H9 (cell line): ENCODE data around the gene ANKHD1. TPM values are rescaled to one million over a fixed set of nuclear protein-coding genes. Genes with fewer than 3 reads are reported as not detected.

Experiments
- DNase-seq: peaks from one replicate; pipeline ENCODE4 v3.0.0-alpha.2; 2017
- H2AFZ ChIP-seq: one replicate; pipeline ENCODE4 v1.6.1; 2013; ENCODE audit warnings: mild to moderate bottlenecking, low read length, control low read depth, moderate library complexity
- H2AK5ac ChIP-seq: 2 replicates; pipeline ENCODE4 v1.6.1; 2013; ENCODE audit warnings: low read length, control low read depth, mixed read lengths; ENCODE audit not compliant: insufficient read length
- H2BK120ac ChIP-seq: one replicate; pipeline ENCODE4 v1.6.1; 2013; ENCODE audit warnings: low read depth, mild to moderate bottlenecking, low read length, control low read depth, inconsistent platforms; ENCODE audit not compliant: poor library complexity, severe bottlenecking
- H2BK12ac ChIP-seq: 2 replicates; pipeline ENCODE4 v1.6.1; 2013; ENCODE audit warnings: low read length, control low read depth, mixed read lengths, low read depth; ENCODE audit not compliant: insufficient read length
- H2BK15ac ChIP-seq: 2 replicates; pipeline ENCODE4 v1.6.1; 2013; ENCODE audit warnings: low read depth, low read length, control low read depth
- H2BK20ac ChIP-seq: one replicate; pipeline ENCODE4 v1.6.1; 2013; ENCODE audit warnings: low read depth, mild to moderate bottlenecking, low read length, control low read depth, inconsistent platforms; ENCODE audit not compliant: poor library complexity, severe bottlenecking
- H2BK5ac ChIP-seq: 2 replicates; pipeline ENCODE4 v1.6.1; 2013; ENCODE audit warnings: low read length, control low read depth, mixed read lengths; ENCODE audit not compliant: insufficient read length
- H3K14ac ChIP-seq: 2 replicates; pipeline ENCODE4 v1.6.1; 2013; ENCODE audit warnings: low read length, control low read depth; ENCODE audit not compliant: insufficient read depth
- H3K18ac ChIP-seq: 2 replicates; pipeline ENCODE4 v1.6.1; 2013; ENCODE audit warnings: low read depth, mild to moderate bottlenecking, mixed read lengths, low read length, control low read depth; ENCODE audit not compliant: insufficient read length
- H3K23ac ChIP-seq: 2 replicates; pipeline ENCODE4 v1.6.1; 2013; ENCODE audit warnings: low read length, control low read depth, mixed read lengths, low read depth; ENCODE audit not compliant: insufficient read length
- H3K23me2 ChIP-seq: 2 replicates; pipeline ENCODE4 v1.6.1; 2013; ENCODE audit warnings: low read depth, mild to moderate bottlenecking, mixed read lengths, low read length, control low read depth; ENCODE audit not compliant: insufficient read length, poor library complexity, severe bottlenecking
- H3K27ac ChIP-seq: 2 replicates; pipeline ENCODE4 v1.5.1; 2013; ENCODE audit warnings: low read length, control low read depth, mixed read lengths, low read depth; ENCODE audit not compliant: insufficient read length
- H3K27me3 ChIP-seq: 2 replicates; pipeline ENCODE4 v1.6.1; 2013; ENCODE audit warnings: low read length, control low read depth, inconsistent platforms; ENCODE audit not compliant: insufficient read depth
- H3K4ac ChIP-seq: 2 replicates; pipeline ENCODE4 v1.6.1; 2013; ENCODE audit warnings: low read depth, mild to moderate bottlenecking, control low read depth, inconsistent platforms, low read length, moderate library complexity
- H3K4me1 ChIP-seq: 2 replicates; pipeline ENCODE4 v1.6.1; 2013; ENCODE audit warnings: low read length, control low read depth, inconsistent platforms; ENCODE audit not compliant: insufficient read depth
- H3K4me2 ChIP-seq: 2 replicates; pipeline ENCODE4 v1.6.1; 2013; ENCODE audit warnings: low read length, control low read depth, mixed read lengths; ENCODE audit not compliant: insufficient read length, insufficient read depth
- H3K56ac ChIP-seq: 2 replicates; pipeline ENCODE4 v1.6.1; 2013; ENCODE audit warnings: low read depth, mild to moderate bottlenecking, mixed read lengths, low read length, control low read depth; ENCODE audit not compliant: insufficient read length
- H3K79me1 ChIP-seq: 2 replicates; pipeline ENCODE4 v1.6.1; 2013; ENCODE audit warnings: low read depth, mild to moderate bottlenecking, moderate library complexity, low read length, control low read depth, inconsistent platforms; ENCODE audit not compliant: insufficient read depth, poor library complexity, severe bottlenecking
- H3K79me2 ChIP-seq: 2 replicates; pipeline ENCODE4 v1.6.1; 2013; ENCODE audit warnings: low read length, control low read depth, inconsistent platforms; ENCODE audit not compliant: insufficient read depth
- H3K9ac ChIP-seq: 2 replicates; pipeline ENCODE4 v1.6.1; 2013; ENCODE audit warnings: low read length, control low read depth, mixed read lengths; ENCODE audit not compliant: insufficient read length; ENCODE audit errors: extremely low read depth
- H3K9me3 ChIP-seq: one replicate; pipeline ENCODE4 v1.6.1; 2013; ENCODE audit warnings: low read depth, low read length, inconsistent platforms; ENCODE audit not compliant: control insufficient read depth
- H3T11ph ChIP-seq: one replicate; pipeline ENCODE4 v1.6.1; 2013; ENCODE audit warnings: mild to moderate bottlenecking, low read length, control low read depth, inconsistent platforms
- H4K20me1 ChIP-seq: one replicate; pipeline ENCODE4 v1.6.1; 2013; ENCODE audit not compliant: control insufficient read depth, insufficient read length, insufficient read depth
- H4K5ac ChIP-seq: 2 replicates; pipeline ENCODE4 v1.6.1; 2013; ENCODE audit warnings: low read depth, mild to moderate bottlenecking, mixed read lengths, low read length, control low read depth; ENCODE audit not compliant: insufficient read length
- H4K8ac ChIP-seq: replicated peaks from 2 replicates; pipeline ENCODE4 v1.6.1; 2013; ENCODE audit warnings: low read length, control low read depth, mixed read lengths, low read depth; ENCODE audit not compliant: insufficient read length
- H4K91ac ChIP-seq: 2 replicates; pipeline ENCODE4 v1.6.1; 2013; ENCODE audit warnings: low read depth, mild to moderate bottlenecking, moderate library complexity, mixed read lengths, low read length, control low read depth; ENCODE audit not compliant: insufficient read length
- H3K27ac Mint-ChIP-seq, 3 experiments: 2 replicates in 2 of 3; 3 replicates in 1 of 3; pipeline ENCODE4 v1.8.0; 2020 to 2021; ENCODE audit warnings: mixed read lengths in 3 of 3, mild to moderate bottlenecking in 1 of 3, moderate library complexity in 1 of 3
- H3K27me3 Mint-ChIP-seq: 2 replicates; pipeline ENCODE4 v1.8.0; 2021; ENCODE audit warnings: low read depth, mild to moderate bottlenecking, moderate library complexity, mixed read lengths
- H3K36me3 Mint-ChIP-seq, 3 experiments: 2 replicates in 2 of 3; 3 replicates in 1 of 3; pipeline ENCODE4 v1.8.0; 2020 to 2021; ENCODE audit warnings: low read depth in 3 of 3, mixed read lengths in 3 of 3; ENCODE audit not compliant: insufficient read depth in 1 of 3
- H3K4me1 Mint-ChIP-seq, 2 experiments: 2 replicates each; pipeline ENCODE4 v1.8.0; 2020; ENCODE audit warnings: mixed read lengths in 2 of 2
- H3K4me3 Mint-ChIP-seq, 2 experiments: 2 replicates in 1 of 2; 3 replicates in 1 of 2; pipeline ENCODE4 v1.8.0; 2020 to 2021; ENCODE audit warnings: mild to moderate bottlenecking in 2 of 2, mixed read lengths in 2 of 2, moderate library complexity in 1 of 2
- H3K9me3 Mint-ChIP-seq, 2 experiments: 2 replicates in 1 of 2; 3 replicates in 1 of 2; pipeline ENCODE4 v1.8.0; 2020; ENCODE audit warnings: mild to moderate bottlenecking in 2 of 2, mixed read lengths in 2 of 2, moderate library complexity in 1 of 2
- WGBS: extraction: QIAGEN DNeasy Blood & Tissue Kit; methylation state at CpG from one replicate; pipeline ENCODE4 v1.1.7; 2013; ENCODE audit warnings: missing lambda C conversion rate, low lambda C conversion rate, mixed read lengths; ENCODE audit not compliant: insufficient read length; ENCODE audit errors: extremely low coverage; 5-methylcytosine and 5-hydroxymethylcytosine counted together
- total RNA-seq: library from RNA; stranded (reverse); gene quantifications from 2 replicates; pipeline ENCODE4 v1.2.1, GENCODE V29; 2021
- TF ChIP-seq, protein P1 (sequence below): fragments of 200-600 bp; sonication (generic); conservative IDR thresholded peaks from 3 replicates; pipeline ENCODE4 v1.8.0; 2021; ENCODE audit warnings: antibody characterized with exemption, mild to moderate bottlenecking

ANKHD1 gene
- total RNA-seq, 1 experiment from 2014 or later: 105 TPM

DNA sequence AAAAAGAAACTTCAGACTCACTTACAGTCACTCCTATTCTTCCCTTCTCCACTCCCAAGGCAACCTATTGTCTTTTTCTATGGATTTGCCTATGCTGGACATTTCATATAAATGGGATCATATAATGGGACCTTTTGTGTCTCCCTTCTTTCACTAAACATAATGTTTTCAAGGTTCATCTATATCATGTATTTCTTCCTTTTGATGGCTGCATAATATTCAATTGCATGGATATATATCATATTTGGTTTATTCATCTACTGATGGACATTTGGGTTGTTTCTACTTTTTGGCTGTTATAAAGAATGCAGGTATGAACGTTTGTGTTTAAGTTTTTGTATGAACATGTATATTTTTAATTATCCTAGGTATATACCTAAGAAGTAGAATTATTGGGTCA, 30.6 kb downstream of the ANKHD1 start:
- H2AK5ac ChIP-seq: no peak overlapping the region
- H3K79me1 ChIP-seq: no peaks in the 10 kb centered on the region
- H2BK120ac ChIP-seq: no peak overlapping the region
- H4K8ac ChIP-seq: no peak overlapping the region
- H4K91ac ChIP-seq: no peak overlapping the region
- H3T11ph ChIP-seq: no peak overlapping the region
- DNase-seq: no peak
- H3K9me3 ChIP-seq: no peaks in the 10 kb centered on the region
- H2BK12ac ChIP-seq: no peak overlapping the region
- H3K23me2 ChIP-seq: no peaks in the 10 kb centered on the region
- H3K27ac ChIP-seq: no peak overlapping the region
- no peaks in the 10 kb centered on the region for H3K4me1 ChIP-seq
- no peak overlapping the region for H2BK15ac ChIP-seq
- no peak overlapping the region for H3K27ac Mint-ChIP-seq
- H3K23ac ChIP-seq: no peak overlapping the region
- H2BK20ac ChIP-seq: no peak overlapping the region
- H3K18ac ChIP-seq: no peak overlapping the region
- H3K36me3 Mint-ChIP-seq: peaks cover 11 to 23% (median 17%) of the 10 kb centered on the region in 3 experiments; a peak in 6 of 7 replicates
- H2AFZ ChIP-seq: no peak overlapping the region
- no peak overlapping the region for H3K4me2 ChIP-seq
- no peaks in the 10 kb centered on the region for H3K27me3 ChIP-seq
- H3K27me3 Mint-ChIP-seq: no peaks in the 10 kb centered on the region
- H3K9me3 Mint-ChIP-seq: peaks cover 3 to 5% of the 10 kb centered on the region in 2 experiments; a peak in 3 of 5 replicates
- TF ChIP-seq, protein P1, sequence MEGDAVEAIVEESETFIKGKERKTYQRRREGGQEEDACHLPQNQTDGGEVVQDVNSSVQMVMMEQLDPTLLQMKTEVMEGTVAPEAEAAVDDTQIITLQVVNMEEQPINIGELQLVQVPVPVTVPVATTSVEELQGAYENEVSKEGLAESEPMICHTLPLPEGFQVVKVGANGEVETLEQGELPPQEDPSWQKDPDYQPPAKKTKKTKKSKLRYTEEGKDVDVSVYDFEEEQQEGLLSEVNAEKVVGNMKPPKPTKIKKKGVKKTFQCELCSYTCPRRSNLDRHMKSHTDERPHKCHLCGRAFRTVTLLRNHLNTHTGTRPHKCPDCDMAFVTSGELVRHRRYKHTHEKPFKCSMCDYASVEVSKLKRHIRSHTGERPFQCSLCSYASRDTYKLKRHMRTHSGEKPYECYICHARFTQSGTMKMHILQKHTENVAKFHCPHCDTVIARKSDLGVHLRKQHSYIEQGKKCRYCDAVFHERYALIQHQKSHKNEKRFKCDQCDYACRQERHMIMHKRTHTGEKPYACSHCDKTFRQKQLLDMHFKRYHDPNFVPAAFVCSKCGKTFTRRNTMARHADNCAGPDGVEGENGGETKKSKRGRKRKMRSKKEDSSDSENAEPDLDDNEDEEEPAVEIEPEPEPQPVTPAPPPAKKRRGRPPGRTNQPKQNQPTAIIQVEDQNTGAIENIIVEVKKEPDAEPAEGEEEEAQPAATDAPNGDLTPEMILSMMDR: no peak
- no peak overlapping the region for H2BK5ac ChIP-seq
- H3K4ac ChIP-seq: no peak overlapping the region
- no peaks in the 10 kb centered on the region for H4K20me1 ChIP-seq
- no peak overlapping the region for H3K4me3 Mint-ChIP-seq
- H3K14ac ChIP-seq: no peak overlapping the region
- no peak overlapping the region for H3K9ac ChIP-seq
- H3K56ac ChIP-seq: no peak overlapping the region
- H3K4me1 Mint-ChIP-seq: no peaks in the 10 kb centered on the region
- WGBS: no CpG with 5 or more reads among the region's 1 CpG
- peaks cover 16% of the 10 kb centered on the region; the same call in 1 of the 2 replicates for H3K79me2 ChIP-seq
- H4K5ac ChIP-seq: no peak overlapping the region
